ENCODE measurements around the gene GAS6.

The GAS6 gene

DNA sequence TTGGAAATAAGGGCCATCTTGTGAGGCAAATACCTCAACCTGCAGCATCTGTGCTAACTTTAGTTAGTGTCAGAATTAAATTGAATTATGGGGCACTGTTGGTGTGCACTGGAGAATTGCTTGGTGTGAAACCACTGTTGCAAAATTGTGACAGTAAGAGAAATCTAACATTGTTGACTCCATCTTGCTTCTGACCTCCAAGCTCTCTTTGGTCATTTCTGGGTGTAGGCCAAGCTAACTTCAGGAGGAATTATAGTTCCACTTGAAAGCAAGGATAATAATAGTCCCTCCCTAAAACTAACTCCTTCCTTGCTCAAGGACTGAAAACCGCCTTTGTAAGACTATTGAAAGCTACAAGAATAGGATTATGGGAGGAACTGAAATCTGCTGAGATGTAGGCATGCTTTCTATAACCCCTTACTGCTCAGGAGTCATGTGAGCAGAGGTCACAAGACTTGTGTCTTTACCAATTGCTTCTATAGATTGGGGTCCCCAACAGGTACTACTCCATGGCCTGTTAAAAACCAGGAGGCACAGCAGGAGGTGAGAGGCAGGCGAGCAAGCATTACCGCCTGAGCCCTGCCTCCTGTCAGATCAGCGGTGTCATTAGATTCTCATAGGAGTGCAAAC is 24.9 kb upstream of the GAS6 start:
- DNase-seq (ENCODE audit: extremely low read depth in 1 of 2, low read depth in 1 of 2), result no peak

DNA sequence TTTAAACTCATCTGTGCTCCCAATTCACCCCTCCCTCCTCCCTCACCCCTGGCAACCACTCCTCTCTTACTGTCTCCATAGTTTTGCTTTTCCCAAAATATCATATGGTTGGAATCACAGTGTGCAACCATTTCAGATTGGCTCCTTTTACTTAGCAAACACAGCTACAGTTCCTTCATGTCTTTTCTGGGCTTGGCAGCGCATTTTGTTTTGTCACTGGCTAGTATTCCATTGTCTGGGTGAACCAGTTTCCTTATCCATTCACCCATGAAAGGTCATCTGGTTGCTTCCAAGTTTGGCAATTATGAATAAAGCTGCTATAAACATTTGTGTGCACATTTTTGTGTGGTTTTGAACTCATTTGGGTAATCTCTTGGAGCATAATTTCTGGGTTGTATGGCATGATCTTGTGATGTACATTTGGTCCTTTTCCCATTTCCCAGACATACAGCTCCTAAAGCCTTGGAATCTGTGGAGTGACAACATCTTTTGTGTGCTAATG is 23.9 kb upstream of the GAS6 start:
- no peak for DNase-seq (ENCODE audit: extremely low read depth in 1 of 2, low read depth in 1 of 2)

- DNase-seq (ENCODE audit: extremely low read depth in 1 of 2, low read depth in 1 of 2), result no peak
Observed at GRCh38 chr13:113886561-113887112, 22.8 kb upstream of the GAS6 start.

DNA sequence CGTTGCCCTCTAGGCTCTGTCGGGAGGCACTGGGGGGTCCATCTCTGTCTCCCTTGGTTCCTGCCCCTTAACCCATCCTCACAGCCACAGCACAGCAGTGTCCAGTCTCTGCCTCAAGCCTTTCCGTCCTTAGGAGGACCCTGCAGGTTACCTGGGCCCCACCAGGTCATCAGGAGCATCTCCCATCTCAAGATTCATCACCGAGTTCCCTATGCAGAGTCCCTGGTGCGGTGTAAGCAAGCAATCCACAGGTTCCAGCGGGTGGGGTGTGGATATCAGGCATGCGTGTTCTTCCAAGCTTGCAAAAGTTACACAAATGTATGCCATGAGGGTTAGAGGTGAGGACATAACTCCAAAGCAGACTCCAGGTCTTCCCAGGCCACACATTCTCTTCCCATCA is 20.9 kb upstream of the GAS6 start:
- DNase-seq (ENCODE audit: extremely low read depth in 1 of 2, low read depth in 1 of 2), result no peak

- no peak for DNase-seq (ENCODE audit: extremely low read depth in 1 of 2, low read depth in 1 of 2)
Observed at GRCh38 chr13:113883921-113884804, 20.3 kb upstream of the GAS6 start.

DNA sequence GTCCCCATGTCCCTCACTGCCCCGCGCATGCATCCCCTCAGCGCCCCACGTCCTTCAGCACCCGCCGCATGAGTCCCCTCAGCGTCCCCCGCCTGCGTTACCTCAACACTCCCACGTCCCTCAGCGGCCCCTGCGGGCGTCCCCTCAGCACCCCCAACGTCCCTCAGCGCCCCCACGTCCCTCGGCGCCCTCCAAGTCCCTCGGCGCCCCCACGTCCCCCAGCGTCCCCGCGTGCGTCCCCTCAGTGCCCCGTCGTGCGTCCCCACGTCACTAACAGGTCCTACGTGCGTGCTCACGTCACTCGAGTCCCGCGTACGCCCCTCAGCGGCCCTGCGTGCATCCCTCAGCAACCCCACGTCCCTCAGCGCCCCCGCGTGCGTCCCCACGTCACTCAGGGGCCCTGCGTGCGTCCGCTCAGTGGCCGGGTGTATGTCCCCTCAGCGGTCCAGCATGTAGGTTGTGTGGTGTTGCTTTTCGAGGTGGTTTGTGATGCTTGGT is 19.5 kb upstream of the GAS6 start:
- no peak for DNase-seq (ENCODE audit: extremely low read depth in 1 of 2, low read depth in 1 of 2)

GRCh38 chr13:113882716-113883115 is 18.8 kb upstream of the GAS6 start:
- DNase-seq (ENCODE audit: extremely low read depth in 1 of 2, low read depth in 1 of 2), result no peak

GRCh38 chr13:113882267-113882630 is 18.4 kb upstream of the GAS6 start:
- no peak for DNase-seq (ENCODE audit: extremely low read depth in 1 of 2, low read depth in 1 of 2)

DNA sequence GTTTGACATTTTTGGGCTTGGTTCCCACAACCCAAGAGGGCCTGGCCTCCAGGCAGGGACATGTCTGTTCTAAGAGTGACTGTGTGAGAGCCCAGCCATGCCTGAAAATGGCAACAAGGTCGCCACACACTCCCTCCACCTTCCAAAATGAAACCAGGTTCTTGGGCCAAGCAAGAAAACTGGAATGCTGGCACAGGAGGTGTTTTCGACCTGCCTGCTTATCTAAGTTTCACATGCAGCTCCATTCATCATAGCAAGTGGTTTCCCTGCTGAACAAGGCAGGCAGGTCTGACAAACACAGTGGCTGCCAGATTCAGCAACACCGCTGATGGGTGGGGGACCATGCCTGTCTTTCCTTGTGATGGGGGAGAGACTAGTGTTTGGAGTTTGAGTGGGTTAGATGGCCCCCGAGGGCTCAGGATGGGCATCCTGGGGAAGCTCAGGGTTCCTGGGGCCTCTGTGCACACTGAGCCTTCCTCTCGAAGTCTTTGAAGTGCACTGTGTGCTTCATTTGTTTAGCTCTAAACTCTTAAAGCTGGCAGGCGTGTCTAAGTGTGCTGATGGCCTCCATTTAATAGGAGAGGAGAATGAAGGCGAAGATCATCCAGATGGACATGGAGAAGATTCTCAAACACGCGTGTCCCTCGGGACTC is 17.9 kb upstream of the GAS6 start:
- no peak for DNase-seq (ENCODE audit: extremely low read depth in 1 of 2, low read depth in 1 of 2)

DNA sequence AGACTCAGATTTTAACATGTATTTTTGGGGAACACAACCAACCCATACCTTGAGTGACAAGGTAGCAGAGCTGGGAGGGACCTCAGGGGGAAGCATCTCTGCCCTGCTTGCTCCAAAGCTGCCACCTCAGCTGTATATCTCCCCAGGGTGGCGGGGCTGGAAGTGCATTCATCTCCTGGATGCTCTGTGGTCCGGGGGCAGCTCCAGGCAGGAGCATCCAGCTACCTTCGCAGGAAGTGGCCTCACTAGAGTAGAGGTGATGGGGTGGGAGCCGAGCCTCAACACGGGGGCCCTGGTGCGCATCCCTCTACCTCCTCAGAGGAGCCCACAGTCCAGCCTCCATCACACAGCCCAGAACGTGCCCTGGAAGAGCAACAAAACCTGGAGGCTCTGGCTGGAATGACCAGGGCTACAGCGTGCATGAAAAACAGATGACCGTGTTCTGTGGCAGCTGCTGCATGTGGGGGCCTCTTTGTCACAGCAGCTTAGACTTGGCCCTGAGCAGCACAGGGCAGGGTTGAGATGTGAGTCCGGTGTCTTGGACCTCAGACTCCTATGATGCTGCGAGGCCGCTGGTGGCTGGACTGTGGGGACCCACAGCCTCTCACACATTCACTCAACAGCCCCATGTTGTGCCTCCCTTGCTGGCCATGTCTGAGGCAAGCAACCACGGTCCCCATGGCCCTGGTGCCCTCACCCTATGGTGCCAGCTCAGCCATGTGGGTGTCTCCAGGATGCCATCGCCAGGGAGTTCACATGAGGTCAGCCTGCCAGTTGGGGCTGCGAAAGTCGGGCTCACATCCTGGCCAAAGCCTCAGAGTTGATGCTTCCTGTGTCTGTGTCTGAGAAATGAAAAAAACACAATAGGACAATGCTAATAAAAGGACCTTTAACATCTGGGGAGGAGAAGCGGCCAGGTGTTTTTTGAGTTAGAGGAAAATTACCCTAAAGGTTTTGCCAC is 17.1 kb upstream of the GAS6 start:
- no peak for DNase-seq (ENCODE audit: extremely low read depth in 1 of 2, low read depth in 1 of 2)

GRCh38 chr13:113879494-113880360 is 15.9 kb upstream of the GAS6 start:
- no peak for DNase-seq (ENCODE audit: extremely low read depth in 1 of 2, low read depth in 1 of 2)

GRCh38 chr13:113879017-113879416 is 15.1 kb upstream of the GAS6 start:
- no peak for DNase-seq (ENCODE audit: extremely low read depth in 1 of 2, low read depth in 1 of 2)

DNA sequence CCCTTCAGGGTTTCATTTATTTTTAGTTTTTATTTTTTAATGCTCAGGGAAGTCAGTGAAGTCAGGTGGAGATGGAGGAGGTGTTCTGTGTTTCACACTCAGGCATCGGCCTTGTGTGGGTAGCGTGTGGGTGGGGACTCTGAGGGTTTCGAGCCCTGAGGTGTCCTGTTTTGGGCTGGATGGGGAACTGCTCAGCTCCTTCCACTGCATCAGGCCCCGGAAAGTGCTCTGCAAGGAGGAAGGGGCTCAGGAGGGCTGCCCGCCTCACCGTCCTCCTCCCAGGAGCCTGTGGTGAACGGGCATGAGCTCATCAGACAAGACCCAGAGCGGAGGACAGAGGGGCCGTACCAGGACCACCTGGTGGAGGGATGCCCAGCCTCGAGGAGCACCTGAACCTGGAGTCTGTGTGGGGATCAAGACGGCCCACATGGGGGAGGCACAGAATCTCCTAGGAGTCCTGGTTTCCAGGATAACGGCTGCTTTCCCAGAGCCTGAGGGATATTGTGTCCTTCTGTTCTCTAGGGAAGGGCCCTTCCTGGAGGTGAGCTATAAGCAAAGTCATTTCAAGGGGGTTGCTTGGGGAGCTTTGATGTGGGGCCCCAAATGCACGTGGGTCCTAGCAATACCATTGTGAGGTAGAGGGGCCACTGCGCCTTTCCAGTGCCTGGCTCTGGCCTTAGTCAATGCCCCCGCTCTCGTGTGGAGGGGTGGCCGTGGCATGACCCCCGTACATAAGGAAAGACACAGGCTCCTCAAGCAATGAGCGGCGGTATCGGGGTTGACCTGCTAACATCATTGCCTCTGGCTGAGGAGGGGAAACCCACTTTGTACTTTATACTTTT is 13.5 kb upstream of the GAS6 start:
- DNase-seq (ENCODE audit: extremely low read depth in 1 of 2, low read depth in 1 of 2), result no peak

GRCh38 chr13:113876346-113877148 is 12.7 kb upstream of the GAS6 start:
- DNase-seq (ENCODE audit: extremely low read depth in 1 of 2, low read depth in 1 of 2), result no peak

GRCh38 chr13:113875837-113876281 is 12.0 kb upstream of the GAS6 start:
- DNase-seq (ENCODE audit: extremely low read depth in 1 of 2, low read depth in 1 of 2), result no peak

DNA sequence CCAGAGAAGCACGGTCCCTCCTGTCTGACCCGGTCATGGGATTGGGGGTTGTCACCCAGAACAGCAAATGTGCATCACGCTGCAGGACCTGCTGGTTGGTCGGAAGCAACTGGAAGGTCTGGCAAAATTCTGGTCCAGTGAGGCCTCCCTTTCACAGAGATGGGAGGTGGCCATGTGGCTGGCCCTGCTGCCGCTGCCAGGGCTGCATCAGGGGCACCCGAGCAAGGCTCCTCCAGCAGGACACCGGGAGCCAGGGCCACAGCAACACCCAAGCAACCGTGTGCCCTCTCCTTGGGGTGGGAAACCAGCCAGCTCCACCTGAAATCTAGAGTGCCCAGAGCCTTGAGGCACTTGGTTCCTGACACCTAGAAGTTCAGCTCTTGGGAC is 11.5 kb upstream of the GAS6 start:
- DNase-seq (ENCODE audit: extremely low read depth in 1 of 2, low read depth in 1 of 2), result no peak
